HG03064 (cell line): Measurements from ENCODE around the gene ICA1.
A peak's percentile ranks its signal among the peaks of the same experiment; 100 is the strongest.

Source experiments
- ATAC-seq: cut with Tn5 transposase; IDR thresholded peaks from one replicate; pipeline ENCODE4 v1.9.1; 2021; ENCODE audit warnings: low read depth; ENCODE audit not compliant: unreplicated experiment

ICA1 gene

GRCh38 chr7:8205031-8205387 is 57.0 kb downstream of the ICA1 start:
- ATAC-seq, result no peak

GRCh38 chr7:8204339-8205030 is 57.5 kb downstream of the ICA1 start:
- ATAC-seq, result no peak

- ATAC-seq, result no peak
Observed at GRCh38 chr7:8201846-8202441, 60.0 kb downstream of the ICA1 start.

GRCh38 chr7:8200717-8201116 is 61.2 kb downstream of the ICA1 start:
- ATAC-seq, result no peak

- no peak for ATAC-seq
Observed at GRCh38 chr7:8200316-8200715, 61.7 kb downstream of the ICA1 start.

- ATAC-seq, result no peak
Observed at GRCh38 chr7:8197994-8198698, 63.8 kb downstream of the ICA1 start.

GRCh38 chr7:8192897-8193296 is 69.1 kb downstream of the ICA1 start:
- ATAC-seq, result no peak

GRCh38 chr7:8190119-8190895 is 71.7 kb downstream of the ICA1 start:
- ATAC-seq, result peak; percentile 81

GRCh38 chr7:8189625-8190024 is 72.3 kb downstream of the ICA1 start:
- ATAC-seq, result no peak

GRCh38 chr7:8185926-8186683 is 75.9 kb downstream of the ICA1 start:
- no peak for ATAC-seq

GRCh38 chr7:8184221-8184620 is 77.7 kb downstream of the ICA1 start:
- ATAC-seq, result no peak

- ATAC-seq, result no peak
Observed at GRCh38 chr7:8179486-8179885, 82.5 kb downstream of the ICA1 start.

- ATAC-seq, result no peak
Observed at GRCh38 chr7:8178353-8178752, 83.6 kb downstream of the ICA1 start.

- ATAC-seq, result peak; percentile 42
Observed at GRCh38 chr7:8177109-8177933, 84.6 kb downstream of the ICA1 start.

- peak; percentile 79 for ATAC-seq
Observed at GRCh38 chr7:8176370-8177081, 85.4 kb downstream of the ICA1 start.

GRCh38 chr7:8175929-8176369 is 86.0 kb downstream of the ICA1 start:
- ATAC-seq, result no peak

- no peak for ATAC-seq
Observed at GRCh38 chr7:8172372-8173354, 89.3 kb downstream of the ICA1 start.

GRCh38 chr7:8169171-8169570 is 92.8 kb downstream of the ICA1 start:
- no peak for ATAC-seq
